Inflammatory macrophage treated with lipopolysaccharide for 4 hours (primary cell): ENCODE data around the gene B9D1.

Experiments used
- DNase-seq: peaks from one replicate; pipeline ENCODE4 v3.0.0-alpha.2; 2020

B9D1 gene

GRCh38 chr17:19362277-19363113 lies at the start of gene B9D1:
Gene B9D1, minus strand, starts transcription at chr17:19362723. Its CDS starts 154 bp downstream, at chr17:19362569.
- DNase-seq, result peak; percentile 82

GRCh38 chr17:19411631-19412030 lies 49.1 kb upstream of the B9D1 start:
- no peak for DNase-seq

- DNase-seq, result no peak
Observed at GRCh38 chr17:19410875-19411620, 48.5 kb upstream of the B9D1 start, which contains the start of gene RNF112. Gene RNF112, plus strand, starts transcription at chr17:19411232. Its CDS starts 177 bp downstream, at chr17:19411409.

GRCh38 chr17:19410091-19410490 lies 47.6 kb upstream of the B9D1 start:
- no peak for DNase-seq

GRCh38 chr17:19409509-19409908 lies 47.0 kb upstream of the B9D1 start:
- no peak for DNase-seq

GRCh38 chr17:19409066-19409465 lies 46.5 kb upstream of the B9D1 start:
- no peak for DNase-seq

- DNase-seq, result no peak
Observed at GRCh38 chr17:19408346-19408710, 45.8 kb upstream of the B9D1 start.

- DNase-seq, result no peak
Observed at GRCh38 chr17:19407601-19408345, 45.2 kb upstream of the B9D1 start.

GRCh38 chr17:19405114-19405513 lies 42.6 kb upstream of the B9D1 start:
- no peak for DNase-seq

- no peak for DNase-seq
Observed at GRCh38 chr17:19404264-19404663, 41.7 kb upstream of the B9D1 start.

GRCh38 chr17:19403021-19403420 lies 40.5 kb upstream of the B9D1 start:
- no peak for DNase-seq

- no peak for DNase-seq
Observed at GRCh38 chr17:19402171-19402570, 39.6 kb upstream of the B9D1 start.

- no peak for DNase-seq
Observed at GRCh38 chr17:19401321-19402010, 38.9 kb upstream of the B9D1 start.

GRCh38 chr17:19399750-19400450 lies 37.4 kb upstream of the B9D1 start:
- no peak for DNase-seq

- peak; percentile 89 for DNase-seq
Observed at GRCh38 chr17:19398301-19399181, 36.0 kb upstream of the B9D1 start.

- no peak for DNase-seq
Observed at GRCh38 chr17:19397556-19398041, 35.1 kb upstream of the B9D1 start.

- DNase-seq, result no peak
Observed at GRCh38 chr17:19392303-19392702, 29.8 kb upstream of the B9D1 start.

- DNase-seq, result no peak
Observed at GRCh38 chr17:19391432-19391831, 28.9 kb upstream of the B9D1 start.

GRCh38 chr17:19390951-19391350 lies 28.4 kb upstream of the B9D1 start:
- DNase-seq, result no peak
